Right ventricle myocardium superior (tissue), 1 donor: ENCODE results near the gene SND1. TPM values are rescaled to one million over a fixed set of nuclear protein-coding genes. Genes with fewer than 3 reads are reported as not detected.
"Not testable (repeated sequence)": the region's sequence is repeated elsewhere in the genome, so short reads cannot be mapped to it uniquely, and the experiment has no call there.

ENCODE experiments used
- ATAC-seq: fragments of 200-7000 bp; cut with Tn5 transposase; one replicate; pipeline ENCODE4 v1.9.1; 2020; ENCODE audit warnings: mild to moderate bottlenecking; ENCODE audit not compliant: poor library complexity
- DNase-seq: peaks from one replicate; pipeline ENCODE4 v3.0.0-alpha.2; 2020
- intact Hi-C: fragments of 100-400 bp; cut with DNase I; formaldehyde crosslinking; loops from one replicate; pipeline ENCODE4 v1.11.2; 2022
- total RNA-seq: library from RNA; stranded (reverse); fragmentation: NEBNext Ultra II Directional; extraction: Animal tissue kit (Norgen Biotek cat#: 25700); gene quantifications from one replicate; pipeline ENCODE4 v1.2.1, GENCODE V29; 2021
- donor health status: DM: no; HTN: yes; CAD: no; lungs with severe emphysema.

SND1 gene
- total RNA-seq, 1 donor from 2014 or later: 81.9 TPM

- ATAC-seq, intact Hi-C loops, DNase-seq: not testable (repeated sequence)
These were observed 250.8 kb downstream of the SND1 start for GRCh38 chr7:127902753-127903152.

- ATAC-seq: no peak
- intact Hi-C loops: no loop called here
- no peak for DNase-seq
These were observed 252.1 kb downstream of the SND1 start for GRCh38 chr7:127903892-127904669.

GRCh38 chr7:127904670-127904985 lies 252.6 kb downstream of the SND1 start:
- DNase-seq (no peak), ATAC-seq (no peak)
- intact Hi-C loops: no loop called here

- ATAC-seq (no peak), DNase-seq (no peak)
- intact Hi-C loops: no loop called here
These were observed 253.0 kb downstream of the SND1 start for GRCh38 chr7:127905021-127905420.

GRCh38 chr7:127905491-127906330 lies 253.7 kb downstream of the SND1 start:
- ATAC-seq (no peak), DNase-seq (no peak)
- intact Hi-C loops: no loop called here

GRCh38 chr7:127907110-127908040 lies 255.4 kb downstream of the SND1 start:
- ATAC-seq: no peak
- intact Hi-C loops: no loop called here
- DNase-seq: no peak

- no peak for DNase-seq
- intact Hi-C loops: no loop called here
- ATAC-seq: no peak
These were observed 256.6 kb downstream of the SND1 start for GRCh38 chr7:127908430-127909258.

- DNase-seq (no peak), ATAC-seq (no peak)
- intact Hi-C loops: no loop called here
These were observed 257.6 kb downstream of the SND1 start for GRCh38 chr7:127909424-127910152.

- DNase-seq (no peak), ATAC-seq (no peak)
- intact Hi-C loops: no loop called here
These were observed 258.7 kb downstream of the SND1 start for GRCh38 chr7:127910670-127911069.

- intact Hi-C loops: no loop called here
- DNase-seq (no peak), ATAC-seq (no peak)
These were observed 260.0 kb downstream of the SND1 start for GRCh38 chr7:127911968-127912511.

GRCh38 chr7:127912901-127913300 lies 260.9 kb downstream of the SND1 start:
- intact Hi-C loops: no loop called here
- no peak for ATAC-seq
- no peak for DNase-seq

GRCh38 chr7:127913686-127914085 lies 261.7 kb downstream of the SND1 start:
- intact Hi-C loops: no loop called here
- ATAC-seq: no peak
- DNase-seq: no peak

- DNase-seq: no peak
- ATAC-seq: no peak
- intact Hi-C loops: no loop called here
These were observed 262.7 kb downstream of the SND1 start for GRCh38 chr7:127914693-127915092.

GRCh38 chr7:127916735-127917134 lies 264.7 kb downstream of the SND1 start:
- DNase-seq (no peak), ATAC-seq (no peak)
- intact Hi-C loops: no loop called here

- DNase-seq: no peak
- intact Hi-C loops: no loop called here
- ATAC-seq: no peak
These were observed 266.1 kb downstream of the SND1 start for GRCh38 chr7:127918130-127918529.

GRCh38 chr7:127920787-127921438 lies 268.9 kb downstream of the SND1 start:
- intact Hi-C loops: no loop called here
- DNase-seq (no peak), ATAC-seq (peak; percentile 55)

GRCh38 chr7:127922656-127923055 lies 270.7 kb downstream of the SND1 start:
- intact Hi-C loops: no loop called here
- ATAC-seq (no peak), DNase-seq (no peak)
